Left lung (tissue), 10 donors: Measurements from ENCODE around the gene FAM72B. TPM values are rescaled to one million over a fixed set of nuclear protein-coding genes. Genes with fewer than 3 reads are reported as not detected.
"Not testable (repeated sequence)": the region's sequence is repeated elsewhere in the genome, so short reads cannot be mapped to it uniquely, and the experiment has no call there.

Source experiments
- ATAC-seq: fragments of 200-7000 bp; cut with Tn5 transposase; one replicate; pipeline ENCODE4 v1.9.1; 2020; ENCODE audit warnings: moderate library complexity
- DNase-seq, 4 donors: peaks; one replicate each; pipeline ENCODE4 v3.0.0-alpha.2; 2013 to 2020
- H3K27ac ChIP-seq, 2 donors: fragments of 200-600 bp; sonication (generic) in 1 of 2; one replicate each; pipeline versions ENCODE4 v1.5.0 to v1.8.0; 2020 to 2021
- H3K27me3 ChIP-seq, 2 donors: fragments of 200-600 bp; sonication (generic) in 1 of 2; one replicate each; pipeline versions ENCODE4 v1.5.0 to v1.8.0; 2020 to 2021
- H3K36me3 ChIP-seq, 2 donors: fragments of 200-600 bp; sonication (generic) in 1 of 2; one replicate each; pipeline versions ENCODE4 v1.5.0 to v1.8.0; 2020 to 2021
- H3K4me1 ChIP-seq, 2 donors: fragments of 200-600 bp; one replicate each; pipeline ENCODE4 v1.8.0; 2021
- H3K4me3 ChIP-seq, 2 donors: fragments of 200-600 bp; sonication (generic) in 1 of 2; one replicate each; pipeline versions ENCODE4 v1.5.0 to v1.8.0; 2020 to 2021; ENCODE audit warnings: mild to moderate bottlenecking in 1 of 2
- H3K9me3 ChIP-seq, 2 donors: fragments of 200-600 bp; sonication (generic) in 1 of 2; one replicate each; pipeline versions ENCODE4 v1.5.0 to v1.8.0; 2020 to 2021
- intact Hi-C, 2 donors: fragments of 100-400 bp; cut with DNase I; formaldehyde crosslinking; loops; one replicate each; pipeline versions ENCODE4 v1.11.2 to v1.14.2; 2022
- polyA plus RNA-seq, 6 donors: library from polyadenylated mRNA; unstranded; fragments of 120-200 nt; gene quantifications; one replicate each; pipeline ENCODE4 v1.2.1, GENCODE V29; 2013; ENCODE audit not compliant: insufficient read length in 6 of 6
- total RNA-seq, 2 donors: library from RNA; stranded (reverse); fragmentation: NEBNext Ultra II Directional; extraction: Animal tissue kit (Norgen Biotek cat#: 25700); gene quantifications; one replicate each; pipeline ENCODE4 v1.2.1, GENCODE V29; 2021
- donor health status: DM: no; HTN: yes; CAD: no.
- donor health status: DM: no; HTN: no; CAD: no.

The FAM72B gene
- total and polyA plus RNA-seq, 8 donors: 1.1 to 5.7 (median 3.8) TPM

DNA sequence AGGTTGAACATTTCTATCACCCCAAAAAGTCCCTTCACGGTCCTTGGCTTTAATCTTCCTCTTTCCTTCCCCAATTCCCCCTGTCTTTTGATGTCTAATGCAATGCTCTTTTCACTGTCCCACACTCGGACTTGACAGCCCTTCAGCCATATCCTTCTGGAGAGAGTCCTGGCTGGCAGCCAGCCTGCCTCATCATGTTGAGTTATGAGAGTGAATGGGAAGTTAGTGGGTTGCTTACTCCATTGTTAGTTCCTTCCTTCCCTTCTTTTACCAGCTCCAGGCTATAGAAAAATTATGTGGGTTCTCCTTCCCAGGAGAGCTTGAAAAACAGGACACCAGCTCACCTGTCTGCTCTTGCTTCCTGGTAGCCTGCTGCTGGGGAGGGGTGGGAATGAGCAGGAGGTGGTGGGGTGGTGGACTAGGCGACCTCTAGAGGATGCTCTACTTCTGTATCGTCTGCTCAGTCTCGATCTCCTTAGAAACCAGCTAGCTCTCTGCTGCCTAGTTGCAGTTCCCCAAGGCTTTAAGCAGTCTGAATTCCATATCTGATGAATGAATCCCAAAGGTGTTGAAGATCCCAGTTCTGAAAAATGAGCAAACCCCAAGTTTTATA, 30.5 kb upstream of the FAM72B start:
- H3K36me3 ChIP-seq, H3K27ac ChIP-seq, DNase-seq, H3K27me3 ChIP-seq, H3K4me1 ChIP-seq, H3K4me3 ChIP-seq, H3K9me3 ChIP-seq, intact Hi-C loops: not testable (repeated sequence)
- ATAC-seq: peak; percentile 64

DNA sequence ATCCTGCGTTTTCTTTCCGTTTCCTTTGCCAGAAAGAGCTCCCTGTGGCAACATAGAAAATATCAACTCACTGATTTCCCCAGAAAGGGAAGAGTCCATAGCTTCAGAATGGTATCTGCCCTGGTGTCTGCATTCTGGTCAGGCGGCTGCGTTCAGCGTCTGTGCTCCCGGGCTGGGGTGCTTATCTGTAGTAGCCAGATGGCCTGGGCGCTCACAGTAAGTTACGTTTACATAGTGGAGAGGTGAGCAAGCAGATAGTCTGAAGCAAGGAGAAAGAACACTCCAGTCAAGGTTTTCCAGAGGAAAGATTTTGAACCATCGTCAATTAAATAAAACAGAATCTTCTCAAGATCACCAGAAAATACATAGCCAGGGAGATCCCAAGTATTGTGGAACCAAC, 29.4 kb upstream of the FAM72B start:
- H3K27me3 ChIP-seq, H3K4me1 ChIP-seq, H3K36me3 ChIP-seq, H3K27ac ChIP-seq, DNase-seq, H3K4me3 ChIP-seq, intact Hi-C loops, H3K9me3 ChIP-seq: not testable (repeated sequence)
- ATAC-seq: peak; percentile 49

DNA sequence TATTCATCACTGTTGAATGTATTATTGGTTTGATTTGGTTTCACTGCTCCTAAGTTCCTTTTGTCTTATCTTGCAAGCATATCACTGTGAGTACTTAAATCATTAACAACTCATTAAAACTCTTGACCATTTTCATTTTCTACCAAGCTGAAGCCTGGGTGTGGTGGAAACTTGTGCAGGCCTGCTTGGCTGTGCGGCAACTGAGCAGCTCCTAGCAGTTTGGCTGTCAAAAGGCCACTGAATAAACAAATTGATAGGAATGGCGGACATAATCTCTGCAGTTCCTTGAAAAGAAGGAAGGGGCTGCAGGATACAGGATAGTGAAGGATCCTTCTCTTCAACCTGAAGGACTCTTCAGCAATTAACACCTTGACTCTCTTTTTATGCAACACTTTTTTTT, 26.6 kb upstream of the FAM72B start:
- DNase-seq, H3K4me3 ChIP-seq, H3K4me1 ChIP-seq, H3K27ac ChIP-seq, intact Hi-C loops, H3K27me3 ChIP-seq, H3K36me3 ChIP-seq, H3K9me3 ChIP-seq: not testable (repeated sequence)
- peak; percentile 52 for ATAC-seq

DNA sequence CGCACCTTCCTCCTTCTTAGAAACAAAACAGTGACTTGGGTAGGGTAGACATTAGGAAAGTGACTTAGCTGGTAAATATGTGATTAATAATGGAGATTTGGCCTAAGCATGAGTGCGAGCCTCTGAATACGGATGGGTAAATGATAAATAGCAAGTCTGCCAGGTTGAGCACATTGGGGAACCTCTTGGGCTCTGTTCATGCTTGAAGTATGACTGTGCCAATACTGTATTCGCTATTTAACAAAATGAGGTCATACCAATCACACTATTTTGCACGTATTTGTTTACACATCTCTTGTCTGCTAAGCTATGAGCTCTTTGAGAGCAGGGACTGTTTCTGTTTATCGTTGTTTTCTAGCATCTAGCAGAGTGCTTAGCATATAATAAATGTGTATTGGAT, 24.2 kb upstream of the FAM72B start:
- H3K9me3 ChIP-seq, H3K27me3 ChIP-seq, intact Hi-C loops, DNase-seq, H3K4me3 ChIP-seq, H3K4me1 ChIP-seq, ATAC-seq, H3K27ac ChIP-seq, H3K36me3 ChIP-seq: not testable (repeated sequence)

DNA sequence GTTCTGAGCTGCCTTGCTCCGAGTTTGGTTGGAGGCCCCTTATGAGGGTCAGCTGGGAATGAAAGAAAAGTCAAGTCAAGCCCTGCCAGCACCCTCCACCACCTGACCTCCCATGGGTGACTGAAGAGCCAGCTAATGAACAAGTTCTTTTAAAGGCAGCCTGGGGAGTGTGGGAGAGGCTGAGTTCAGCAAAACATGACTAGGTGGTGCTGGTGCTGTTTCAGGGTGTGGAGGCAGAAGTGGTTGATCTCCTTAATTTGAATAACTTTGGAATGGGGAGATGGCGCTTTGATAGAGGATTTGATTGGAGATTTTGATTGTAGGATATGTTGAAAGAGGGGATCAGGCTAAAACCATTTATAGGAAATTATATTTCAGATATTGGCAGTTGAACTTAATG, 23.2 kb upstream of the FAM72B start:
- H3K36me3 ChIP-seq, H3K9me3 ChIP-seq, DNase-seq, intact Hi-C loops, ATAC-seq, H3K27me3 ChIP-seq, H3K27ac ChIP-seq, H3K4me1 ChIP-seq, H3K4me3 ChIP-seq: not testable (repeated sequence)

DNA sequence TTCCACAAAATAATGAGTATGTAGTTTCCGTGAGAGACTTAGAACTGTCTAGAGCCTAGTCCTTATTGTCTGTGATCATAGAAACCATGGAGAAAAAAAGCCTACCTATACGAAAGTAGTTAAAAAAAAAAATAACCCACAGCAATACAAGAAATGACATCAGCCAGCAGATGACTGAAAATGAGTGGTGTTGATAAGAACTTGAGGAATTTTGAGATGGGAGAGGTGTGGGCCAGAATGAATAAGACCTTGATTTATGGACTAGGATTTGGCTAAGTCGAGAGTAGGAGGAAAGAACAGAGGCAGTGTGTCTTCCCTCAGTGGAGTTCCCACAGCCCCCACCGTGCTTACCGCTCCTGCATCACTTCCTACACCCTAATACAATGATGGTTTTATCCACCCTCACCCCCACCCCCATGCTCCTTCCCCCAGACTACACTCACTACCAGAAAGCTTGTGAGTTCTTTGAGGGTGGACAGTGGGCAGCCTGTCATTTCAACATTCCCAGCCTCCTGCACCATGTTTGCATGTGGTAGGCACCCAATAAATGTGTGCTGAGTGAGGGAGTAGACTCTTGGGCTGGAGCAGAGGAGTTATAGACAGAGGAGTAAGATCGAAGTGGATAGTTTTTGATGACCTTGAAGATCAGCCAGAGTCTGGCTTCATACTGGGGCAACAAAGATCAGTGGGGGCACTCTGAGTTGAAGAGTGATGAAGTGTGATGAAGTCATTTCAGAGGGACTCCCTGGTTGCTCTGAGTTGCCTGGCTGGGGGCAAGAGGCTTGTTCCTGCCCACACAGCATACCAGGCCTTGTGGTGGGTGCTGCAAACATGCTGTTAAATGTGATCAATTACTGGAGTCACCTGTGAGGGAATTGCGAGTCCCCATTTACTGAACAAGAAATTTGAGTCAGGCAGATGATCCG, 21.9 kb upstream of the FAM72B start:
- H3K27ac ChIP-seq, DNase-seq, ATAC-seq, intact Hi-C loops, H3K4me3 ChIP-seq, H3K9me3 ChIP-seq, H3K36me3 ChIP-seq, H3K27me3 ChIP-seq, H3K4me1 ChIP-seq: not testable (repeated sequence)

DNA sequence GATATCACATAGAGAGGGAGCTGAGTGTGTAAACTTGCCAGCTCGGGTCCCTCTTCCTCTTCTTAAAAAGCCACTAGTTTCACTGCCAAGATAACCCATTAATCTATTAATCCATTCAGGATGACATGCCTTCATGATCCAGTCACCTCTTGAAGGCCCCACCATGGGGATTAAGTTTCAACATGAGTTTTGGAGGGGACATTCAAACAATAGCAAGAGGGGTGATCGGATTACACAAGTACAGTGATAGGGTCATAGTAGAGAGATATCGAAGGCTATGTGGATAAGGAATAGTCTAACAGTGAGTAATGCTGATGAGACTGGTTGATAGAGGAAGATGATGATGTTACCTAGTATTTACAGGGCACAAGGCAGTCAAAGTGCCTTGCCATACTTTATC, 18.8 kb upstream of the FAM72B start:
- H3K36me3 ChIP-seq, ATAC-seq, intact Hi-C loops: not testable (repeated sequence)

DNA sequence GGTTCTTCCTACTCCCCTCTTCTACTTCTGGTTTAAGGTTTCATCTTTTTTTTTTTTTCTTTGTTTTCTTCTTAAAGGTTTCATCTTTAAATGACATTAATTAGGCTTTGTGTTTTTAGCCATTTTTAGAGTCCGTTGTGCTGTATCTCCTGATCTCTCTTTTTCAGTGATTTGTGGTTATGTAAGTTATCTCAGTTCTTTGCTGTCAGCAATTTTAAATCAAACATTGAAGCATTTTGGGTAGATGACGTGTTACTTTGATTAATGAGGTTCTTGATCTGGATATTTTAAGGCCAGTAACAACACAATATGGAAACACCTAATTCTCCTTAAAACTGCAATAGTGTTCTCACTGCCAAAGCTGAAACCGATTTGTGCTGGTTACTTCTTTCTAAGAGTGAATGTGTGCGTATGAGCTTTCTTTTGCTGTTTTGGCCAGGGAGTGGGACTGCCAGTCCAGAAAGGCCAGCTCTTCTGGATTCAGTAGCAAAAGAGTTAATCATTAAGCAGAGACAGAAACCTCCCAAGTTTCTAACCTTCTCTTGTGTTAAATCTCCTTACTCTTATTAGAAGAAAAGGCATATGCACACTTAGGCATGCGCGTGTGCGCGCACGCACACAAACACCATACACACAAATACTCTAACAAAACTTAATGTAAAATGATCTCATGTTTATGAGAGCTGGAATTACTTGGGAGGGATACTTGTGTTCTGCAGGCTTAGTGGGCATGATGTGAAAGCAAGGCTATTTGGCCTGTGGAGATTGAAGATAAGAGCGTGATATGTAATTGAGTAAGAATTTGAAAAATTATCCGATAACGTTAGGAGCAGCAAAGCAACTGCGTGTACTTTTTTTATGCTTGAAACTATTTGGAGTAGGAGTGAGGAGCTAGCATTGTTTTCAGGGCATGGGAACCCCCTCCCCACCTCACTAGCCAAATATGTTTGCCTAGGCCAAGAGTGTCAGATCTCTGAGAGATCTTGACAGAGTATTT, 17.1 kb upstream of the FAM72B start:
- peak; percentile 73 for ATAC-seq
- H3K27ac ChIP-seq, H3K4me1 ChIP-seq, H3K9me3 ChIP-seq, H3K36me3 ChIP-seq, H3K27me3 ChIP-seq, intact Hi-C loops, H3K4me3 ChIP-seq: not testable (repeated sequence)
- peak in 2 of 4 donors; percentile 25 to 33 for DNase-seq

More for the DNA sequence above, 18.8 kb upstream of the FAM72B start:
- H3K27me3 ChIP-seq, H3K4me3 ChIP-seq, H3K9me3 ChIP-seq, DNase-seq, H3K4me1 ChIP-seq, H3K27ac ChIP-seq: not testable (repeated sequence)

DNA sequence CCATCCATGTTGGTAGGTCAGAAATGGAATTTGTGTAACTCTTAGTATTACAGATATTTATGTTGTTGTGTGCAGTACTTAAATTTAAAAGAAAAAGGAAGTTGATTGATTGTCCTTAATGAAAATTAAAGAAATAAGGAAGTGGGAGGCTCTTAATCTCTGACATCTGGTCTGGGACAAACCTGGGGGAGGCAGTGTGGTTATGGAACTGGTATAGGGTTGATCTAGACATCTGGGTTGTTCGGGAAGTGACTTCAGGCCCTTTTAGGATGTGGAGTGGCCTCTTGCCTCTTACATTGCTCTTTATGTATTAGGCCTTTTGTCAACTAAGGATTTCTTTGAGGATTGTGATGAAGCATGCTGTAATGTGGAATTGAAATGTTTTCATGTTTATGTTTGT, 16.1 kb upstream of the FAM72B start:
- intact Hi-C loops, H3K27ac ChIP-seq, DNase-seq, H3K36me3 ChIP-seq, H3K4me3 ChIP-seq, H3K9me3 ChIP-seq, H3K27me3 ChIP-seq, H3K4me1 ChIP-seq: not testable (repeated sequence)
- ATAC-seq: peak; percentile 34

DNA sequence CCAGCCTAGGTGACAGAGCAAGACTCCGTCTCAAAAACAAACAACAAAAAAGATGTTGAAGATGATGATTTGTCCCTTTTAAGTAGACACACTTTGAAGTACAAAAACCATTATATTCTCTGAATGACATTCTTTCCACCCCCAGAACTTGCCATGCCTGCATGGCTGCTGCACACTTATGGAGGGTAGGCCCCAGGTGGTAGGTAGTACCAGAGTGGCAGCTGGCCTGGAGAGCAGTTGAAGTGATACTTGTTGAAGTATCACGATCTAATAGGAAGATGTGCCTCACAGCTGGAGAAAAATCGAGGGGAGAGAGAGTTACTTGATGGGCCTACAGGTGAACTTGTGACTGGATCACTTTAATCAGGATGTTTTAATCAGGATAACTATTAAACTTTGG, 15.6 kb upstream of the FAM72B start:
- H3K27ac ChIP-seq, intact Hi-C loops, H3K9me3 ChIP-seq, H3K4me3 ChIP-seq, H3K36me3 ChIP-seq, H3K27me3 ChIP-seq, DNase-seq, H3K4me1 ChIP-seq, ATAC-seq: not testable (repeated sequence)

DNA sequence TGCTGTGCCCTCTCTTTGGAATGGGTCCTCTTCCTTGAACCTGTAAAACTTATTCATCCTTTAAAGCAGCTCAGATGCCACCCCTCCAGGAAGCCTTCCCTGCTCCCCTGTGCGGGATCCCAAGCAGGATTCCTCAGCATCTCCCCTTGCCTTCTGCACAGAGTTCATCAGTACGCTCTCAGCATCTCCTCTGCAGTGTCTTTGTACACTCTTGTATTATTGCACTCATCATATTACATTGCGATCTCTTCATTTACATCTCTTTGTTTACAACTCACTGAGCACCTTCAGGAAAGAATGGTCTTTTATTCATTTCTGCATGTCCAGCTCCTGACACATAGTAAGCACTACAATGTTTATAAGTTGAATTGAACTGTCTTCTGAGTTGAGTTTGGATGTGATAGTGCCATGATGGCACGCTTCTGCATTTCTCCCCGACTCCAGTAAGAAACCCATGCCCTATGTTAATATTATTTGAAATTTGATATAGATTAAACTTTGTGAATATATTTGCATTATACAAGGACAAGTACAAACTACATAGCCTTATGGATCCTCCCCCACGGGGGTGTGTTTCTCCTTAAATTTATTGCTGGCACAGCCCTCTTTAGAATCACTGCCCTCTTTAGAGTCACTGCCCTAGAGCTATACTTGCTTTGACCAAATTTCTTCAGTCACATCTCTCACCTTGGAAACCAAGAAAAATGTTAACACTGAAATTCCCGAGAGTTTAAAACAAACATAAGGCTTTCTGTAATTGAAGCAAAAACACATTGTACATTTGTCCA, 13.1 kb upstream of the FAM72B start:
- H3K36me3 ChIP-seq, H3K4me1 ChIP-seq, H3K4me3 ChIP-seq, DNase-seq, intact Hi-C loops, H3K27me3 ChIP-seq, ATAC-seq, H3K9me3 ChIP-seq, H3K27ac ChIP-seq: not testable (repeated sequence)

DNA sequence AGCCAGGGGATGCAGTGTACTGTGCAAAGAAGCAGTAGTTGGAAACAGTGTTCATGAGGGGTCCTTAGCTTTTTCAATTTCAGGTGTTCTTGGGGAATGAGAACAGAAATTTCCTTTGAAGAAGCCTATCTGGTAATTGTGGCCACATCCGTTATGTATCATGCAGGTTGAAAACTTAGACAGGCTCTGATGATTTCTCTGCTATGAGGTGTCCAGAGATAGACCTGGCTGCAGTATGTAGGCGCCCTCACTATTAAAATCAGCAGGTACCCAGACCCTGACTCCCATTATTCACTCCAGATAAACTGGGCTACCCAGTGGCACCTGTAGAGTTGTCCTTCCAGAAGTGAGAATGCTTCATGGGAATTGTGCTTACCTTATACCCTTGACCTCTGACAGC, 8.4 kb upstream of the FAM72B start:
- H3K4me1 ChIP-seq, H3K36me3 ChIP-seq, H3K27me3 ChIP-seq, DNase-seq, H3K9me3 ChIP-seq, intact Hi-C loops, H3K27ac ChIP-seq, ATAC-seq, H3K4me3 ChIP-seq: not testable (repeated sequence)
